Right atrium auricular region (tissue), 2 donors: ENCODE results near the gene MDK. TPM values are rescaled to one million over a fixed set of nuclear protein-coding genes. Genes with fewer than 3 reads are reported as not detected.
A peak's percentile ranks its signal among the peaks of the same experiment; 100 is the strongest.

ENCODE experiments used
- DNase-seq: peaks from one replicate; pipeline ENCODE4 v3.0.0-alpha.2; 2019; ENCODE audit warnings: low spot score
- H3K27ac ChIP-seq, 2 donors: fragments of 200-600 bp; sonication (generic); 1 replicate in 1 of 2; 2 replicates in 1 of 2; pipeline ENCODE4 v1.5.1; 2016 to 2019
- H3K27me3 ChIP-seq, 2 donors: fragments of 200-600 bp; sonication (generic); one replicate each; pipeline versions ENCODE4 v1.5.1 to v1.6.0; 2017 to 2019
- H3K36me3 ChIP-seq: fragments of 200-600 bp; sonication (generic); one replicate; pipeline ENCODE4 v1.5.1; 2016
- H3K4me1 ChIP-seq, 2 donors: fragments of 200-600 bp; sonication (generic); one replicate each; pipeline versions ENCODE4 v1.5.1 to v1.6.0; 2017 to 2019
- H3K4me3 ChIP-seq, 2 donors: fragments of 200-600 bp; sonication (generic); 1 replicate in 1 of 2; 2 replicates in 1 of 2; pipeline ENCODE4 v1.5.1; 2017 to 2019; ENCODE audit warnings: mild to moderate bottlenecking in 1 of 2, moderate library complexity in 1 of 2
- H3K9me3 ChIP-seq, 2 donors: fragments of 200-600 bp; sonication (generic); one replicate each; pipeline ENCODE4 v1.5.1; 2019
- CTCF ChIP-seq, 2 donors: fragments of 200-600 bp; sonication (generic); IDR thresholded peaks; one replicate each; pipeline ENCODE4 v1.5.1; 2019; ENCODE audit warnings: antibody characterized with exemption in 2 of 2
- total RNA-seq, 2 donors: library from RNA; depleted of rRNA; stranded (reverse); fragments of >200 nt; gene quantifications; one replicate each; pipeline ENCODE4 v1.1.0, GENCODE V29; 2016

Gene MDK
- total RNA-seq, 2 donors from 2014 or later = 11.9 to 26.4 TPM

GRCh38 chr11:46363031-46363407 lies 18.4 kb upstream of the MDK start:
- DNase-seq = peak; percentile 86
- Histone ChIP-seq H3K4me1 (peaks cover 5 to 80% of the 10 kb centered on the region in 2 donors), H3K27ac (peak overlapping the region; percentile 88 to 90), H3K4me3 (peak overlapping the region; percentile 6 to 52), H3K9me3 (no peaks in the 10 kb centered on the region), H3K36me3 (peaks cover 3% of the 10 kb centered on the region), H3K27me3 (no peaks in the 10 kb centered on the region)
- no peak for TF ChIP-seq CTCF (IDR thresholded peaks at IDR 0.05)

DNA sequence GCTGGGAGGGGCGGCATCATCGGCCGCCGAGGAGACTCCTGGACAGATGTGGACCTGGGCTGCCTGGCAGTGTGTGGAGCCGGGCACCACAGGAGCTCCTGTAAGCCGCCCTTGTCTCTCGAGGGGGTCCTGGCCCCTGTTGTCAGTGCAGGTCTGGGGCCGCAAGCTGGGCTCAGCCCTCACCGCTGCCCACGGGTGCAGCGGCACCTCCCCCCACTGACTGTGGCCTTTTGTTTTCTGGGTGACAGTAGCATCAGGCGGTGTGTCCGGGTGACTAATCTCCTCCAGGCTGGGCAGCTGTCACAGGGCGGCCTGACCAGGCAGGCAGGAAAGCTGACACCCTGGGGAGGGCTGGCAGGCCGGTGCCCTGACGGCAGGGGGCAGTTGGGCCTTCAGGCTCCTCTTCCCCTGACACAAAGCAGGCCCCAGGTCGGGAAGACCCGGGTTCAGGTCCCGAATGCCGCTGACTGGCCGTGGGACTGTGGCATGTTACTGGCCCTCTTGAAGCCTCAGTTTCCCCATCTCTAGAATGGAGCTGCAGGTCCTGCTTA lies 17.9 kb upstream of the MDK start:
- H3K27me3 ChIP-seq = no peaks in the 10 kb centered on the region
- TF ChIP-seq CTCF (IDR thresholded peaks at IDR 0.05) = peak in 1 of 2 donors; percentile 43
- no peaks in the 10 kb centered on the region for H3K9me3 ChIP-seq
- H3K4me3 ChIP-seq = peak overlapping the region; percentile 6 to 52
- peaks cover 5 to 76% of the 10 kb centered on the region in 2 donors for H3K4me1 ChIP-seq
- H3K27ac ChIP-seq = peak overlapping the region; percentile 88 to 90
- DNase-seq = peak; percentile 74
- peaks cover 9% of the 10 kb centered on the region for H3K36me3 ChIP-seq

- Histone ChIP-seq H3K27ac (peak overlapping the region; percentile 88 to 90), H3K9me3 (no peaks in the 10 kb centered on the region), H3K4me3 (peak overlapping the region in 1 of 2 donors; percentile 52), H3K36me3 (peaks cover 14% of the 10 kb centered on the region), H3K27me3 (no peaks in the 10 kb centered on the region), H3K4me1 (peaks cover 5 to 76% of the 10 kb centered on the region in 2 donors)
- no peak for DNase-seq
- TF ChIP-seq CTCF (IDR thresholded peaks at IDR 0.05) = no peak
Measured at GRCh38 chr11:46364056-46364455, 17.4 kb upstream of the MDK start.

DNA sequence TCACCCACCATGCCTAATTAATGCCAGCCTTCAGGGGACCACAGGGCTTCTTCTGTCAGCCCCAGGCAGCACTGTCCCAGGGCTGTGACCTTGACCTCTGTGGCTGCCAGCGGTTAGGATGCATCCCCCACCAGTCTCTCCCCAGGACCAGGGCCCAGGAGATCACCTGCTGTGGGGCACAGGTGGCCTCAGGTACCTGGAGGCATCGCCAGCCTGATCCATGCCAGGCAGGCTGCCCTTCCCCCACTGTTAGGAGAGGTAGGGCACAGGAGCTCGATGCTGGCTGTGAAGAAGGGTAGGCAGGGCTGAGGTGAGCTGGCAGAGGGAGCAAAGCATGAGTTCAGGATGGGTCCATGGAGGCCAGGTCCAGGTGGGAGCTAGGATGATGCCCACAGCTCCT lies 16.7 kb upstream of the MDK start:
- H3K4me3 ChIP-seq = no peak overlapping the region

GRCh38 chr11:46366260-46366659 lies 15.2 kb upstream of the MDK start:
- no peak for DNase-seq
- peaks cover 34% of the 10 kb centered on the region for H3K36me3 ChIP-seq
- H3K27me3 ChIP-seq = no peaks in the 10 kb centered on the region
- peaks cover 5 to 68% of the 10 kb centered on the region in 2 donors for H3K4me1 ChIP-seq
- H3K9me3 ChIP-seq = no peaks in the 10 kb centered on the region
- H3K4me3 ChIP-seq = no peak overlapping the region
- no peak for TF ChIP-seq CTCF (IDR thresholded peaks at IDR 0.05)
- H3K27ac ChIP-seq = peak overlapping the region; percentile 88 to 90

More for the DNA sequence above, 16.7 kb upstream of the MDK start:
- TF ChIP-seq CTCF (IDR thresholded peaks at IDR 0.05) = no peak
- no peaks in the 10 kb centered on the region for H3K9me3 ChIP-seq
- H3K27ac ChIP-seq = peak overlapping the region; percentile 88 to 90
- H3K4me1 ChIP-seq = peaks cover 5 to 76% of the 10 kb centered on the region in 2 donors
- no peaks in the 10 kb centered on the region for H3K27me3 ChIP-seq
- DNase-seq = no peak
- peaks cover 21% of the 10 kb centered on the region for H3K36me3 ChIP-seq

GRCh38 chr11:46366661-46367161 lies 14.8 kb upstream of the MDK start:
- Histone ChIP-seq H3K4me1 (peaks cover 5 to 63% of the 10 kb centered on the region in 2 donors), H3K9me3 (no peaks in the 10 kb centered on the region), H3K4me3 (no peak overlapping the region), H3K36me3 (peaks cover 38% of the 10 kb centered on the region), H3K27me3 (no peaks in the 10 kb centered on the region), H3K27ac (peak overlapping the region; percentile 88 to 90)
- TF ChIP-seq CTCF (IDR thresholded peaks at IDR 0.05) = no peak
- DNase-seq = no peak
